OCI-LY1 (cell line): ENCODE results near the gene CTBP2.

Source experiments
- EZH2 ChIP-seq: fragments of 200-600 bp; sonication (generic), shearing (Covaris generic); IDR thresholded peaks from 2 replicates; pipeline ENCODE4 v1.8.0; 2017; ENCODE audit warnings: borderline replicate concordance, mixed run types, mild to moderate bottlenecking, antibody characterized with exemption, low read length, moderate library complexity, mixed read lengths
- TF ChIP-seq, protein P1 (sequence below): fragments of 200-600 bp; sonication (generic), shearing (Covaris generic); IDR thresholded peaks from 2 replicates; pipeline ENCODE4 v1.5.1; 2017; ENCODE audit warnings: mild to moderate bottlenecking, antibody characterized with exemption, low read length, moderate library complexity, mixed read lengths

DNA sequence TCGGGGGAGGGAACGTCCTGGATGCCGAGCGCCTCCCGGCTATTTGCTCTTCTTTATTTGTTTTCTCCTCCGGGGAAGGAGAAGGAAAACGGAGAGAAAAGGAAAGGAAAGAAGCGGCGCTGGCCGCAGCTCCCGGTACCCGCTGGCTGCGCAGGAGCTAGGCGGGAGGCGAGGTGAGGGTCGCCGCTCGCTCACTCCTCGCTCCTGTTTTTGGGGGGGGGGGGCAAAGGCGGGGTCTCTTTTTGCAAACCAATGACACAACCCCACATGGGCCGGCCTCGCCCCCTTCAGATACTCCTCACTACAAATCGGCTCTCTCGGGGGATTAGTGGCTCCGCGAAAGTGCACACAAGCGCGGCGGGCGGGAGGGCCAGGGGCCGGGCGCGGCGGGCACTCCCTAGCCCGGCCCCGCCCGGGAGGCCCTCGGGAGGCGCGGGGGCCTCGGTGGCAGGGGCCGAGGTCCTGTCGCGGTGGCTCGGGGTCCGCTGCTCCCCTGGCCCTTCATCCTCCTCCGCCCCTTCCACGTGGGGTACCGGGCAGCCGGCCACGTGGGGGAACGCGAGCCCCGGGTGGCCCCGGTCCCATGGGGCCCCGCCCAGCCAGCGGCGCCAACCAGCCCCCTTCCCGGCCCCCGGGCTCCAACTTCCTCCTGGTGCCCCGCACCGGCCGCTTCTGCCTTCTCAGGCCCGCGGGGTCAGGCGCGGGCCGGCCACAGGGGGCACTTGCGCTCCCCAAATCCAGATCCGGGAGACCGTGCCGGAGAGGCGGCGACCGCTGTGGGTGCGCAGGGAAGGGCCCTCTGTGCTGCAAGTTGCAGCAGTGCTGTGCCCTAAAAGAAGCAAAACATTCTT is 718 bp upstream of the CTBP2 start:
- TF ChIP-seq, protein P1, sequence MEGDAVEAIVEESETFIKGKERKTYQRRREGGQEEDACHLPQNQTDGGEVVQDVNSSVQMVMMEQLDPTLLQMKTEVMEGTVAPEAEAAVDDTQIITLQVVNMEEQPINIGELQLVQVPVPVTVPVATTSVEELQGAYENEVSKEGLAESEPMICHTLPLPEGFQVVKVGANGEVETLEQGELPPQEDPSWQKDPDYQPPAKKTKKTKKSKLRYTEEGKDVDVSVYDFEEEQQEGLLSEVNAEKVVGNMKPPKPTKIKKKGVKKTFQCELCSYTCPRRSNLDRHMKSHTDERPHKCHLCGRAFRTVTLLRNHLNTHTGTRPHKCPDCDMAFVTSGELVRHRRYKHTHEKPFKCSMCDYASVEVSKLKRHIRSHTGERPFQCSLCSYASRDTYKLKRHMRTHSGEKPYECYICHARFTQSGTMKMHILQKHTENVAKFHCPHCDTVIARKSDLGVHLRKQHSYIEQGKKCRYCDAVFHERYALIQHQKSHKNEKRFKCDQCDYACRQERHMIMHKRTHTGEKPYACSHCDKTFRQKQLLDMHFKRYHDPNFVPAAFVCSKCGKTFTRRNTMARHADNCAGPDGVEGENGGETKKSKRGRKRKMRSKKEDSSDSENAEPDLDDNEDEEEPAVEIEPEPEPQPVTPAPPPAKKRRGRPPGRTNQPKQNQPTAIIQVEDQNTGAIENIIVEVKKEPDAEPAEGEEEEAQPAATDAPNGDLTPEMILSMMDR, result no peak
- no peak for TF ChIP-seq EZH2
